Activated T-helper 2 cell treated with anti-CD3 and anti-CD28 coated beads, Interferon-gamma antibody, Interleukin-2, Interleukin-4, amounts not matched to agents 10 μg/mL and 5 μg/mL and 100 μg/mL, durations not matched to agents 14 hours and 24 hours and 36 hours (primary cell): ENCODE results near the gene AHSG. TPM values are rescaled to one million over a fixed set of nuclear protein-coding genes. Genes with fewer than 3 reads are reported as not detected.
"Not testable (repeated sequence)": the region's sequence is repeated elsewhere in the genome, so short reads cannot be mapped to it uniquely, and the experiment has no call there.

Experiments used
- DNase-seq: peaks from one replicate; pipeline ENCODE4 v3.0.0; 2021; ENCODE audit warnings: low spot score
- H3K27ac Mint-ChIP-seq: one replicate; pipeline ENCODE4 v1.8.0; 2021; ENCODE audit warnings: mixed read lengths
- H3K27me3 Mint-ChIP-seq: one replicate; pipeline ENCODE4 v1.8.0; 2021; ENCODE audit warnings: low read depth, mixed read lengths
- H3K36me3 Mint-ChIP-seq: one replicate; pipeline ENCODE4 v1.8.0; 2021; ENCODE audit warnings: low read depth, mixed read lengths
- H3K4me1 Mint-ChIP-seq: one replicate; pipeline ENCODE4 v1.8.0; 2021; ENCODE audit warnings: low read depth, mixed read lengths
- H3K4me3 Mint-ChIP-seq: one replicate; pipeline ENCODE4 v1.8.0; 2021; ENCODE audit warnings: low read depth, mild to moderate bottlenecking, moderate library complexity, mixed read lengths
- H3K9me3 Mint-ChIP-seq: one replicate; pipeline ENCODE4 v1.8.0; 2021; ENCODE audit warnings: mixed read lengths
- intact Hi-C: fragments of 100-400 bp; cut with micrococcal nuclease; formaldehyde crosslinking; loops from one replicate; pipeline ENCODE4 v1.15.1; 2023
- total RNA-seq: library from RNA; stranded (reverse); gene quantifications from 2 replicates; pipeline ENCODE4 v1.2.3, GENCODE V29; 2022

The AHSG gene
- total RNA-seq, 1 donor from 2014 or later, result not detected

DNA sequence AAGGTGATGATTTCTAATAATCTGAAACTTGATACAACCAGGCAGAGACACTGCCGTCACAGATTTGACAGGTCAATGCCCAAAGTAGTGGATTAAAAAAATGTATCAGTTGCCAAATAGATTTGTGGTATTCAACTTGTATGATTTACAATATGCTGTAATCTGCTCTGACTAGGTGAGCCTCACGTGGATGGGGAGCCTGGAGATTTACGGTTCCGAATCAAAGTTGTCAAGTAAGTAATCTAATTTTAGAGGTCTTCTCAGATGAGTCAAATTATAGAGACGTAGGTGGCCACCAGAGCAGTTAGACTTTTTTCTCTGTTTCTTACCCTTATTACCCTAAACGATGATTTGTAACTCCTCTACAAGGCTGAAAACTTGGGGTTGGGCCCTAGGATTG lies 30.3 kb upstream of the AHSG start:
- Mint-ChIP-seq H3K9me3 (no peaks in the 10 kb centered on the region), H3K27ac (no peak overlapping the region), H3K4me3 (no peak overlapping the region), H3K27me3 (no peaks in the 10 kb centered on the region), H3K36me3 (peaks cover 80% of the 10 kb centered on the region), H3K4me1 (peaks cover 1% of the 10 kb centered on the region)
- DNase-seq, result no peak
- intact Hi-C loops, result no loop called here

DNA sequence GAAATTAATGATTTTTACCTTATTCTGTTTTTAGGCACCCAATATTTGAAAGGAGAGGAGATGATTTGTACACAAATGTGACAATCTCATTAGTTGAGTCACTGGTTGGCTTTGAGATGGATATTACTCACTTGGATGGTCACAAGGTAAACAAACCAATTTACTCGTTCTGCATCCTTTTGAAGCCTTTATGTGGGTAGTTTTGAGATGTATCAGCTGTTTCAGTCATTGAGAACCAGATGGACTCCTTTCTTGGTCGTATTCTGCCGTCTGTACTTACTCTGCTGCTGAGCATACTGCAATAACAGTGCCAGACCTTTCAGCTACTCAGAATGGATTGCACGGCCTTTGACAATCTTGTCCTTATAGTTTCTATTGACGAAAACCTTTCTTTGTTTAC lies 29.0 kb upstream of the AHSG start:
- Mint-ChIP-seq H3K4me3 (no peak overlapping the region), H3K27ac (no peak overlapping the region), H3K36me3 (peaks cover 70% of the 10 kb centered on the region), H3K27me3 (no peaks in the 10 kb centered on the region), H3K9me3 (no peaks in the 10 kb centered on the region), H3K4me1 (peaks cover 6% of the 10 kb centered on the region)
- DNase-seq, result no peak
- intact Hi-C loops, result no loop called here

DNA sequence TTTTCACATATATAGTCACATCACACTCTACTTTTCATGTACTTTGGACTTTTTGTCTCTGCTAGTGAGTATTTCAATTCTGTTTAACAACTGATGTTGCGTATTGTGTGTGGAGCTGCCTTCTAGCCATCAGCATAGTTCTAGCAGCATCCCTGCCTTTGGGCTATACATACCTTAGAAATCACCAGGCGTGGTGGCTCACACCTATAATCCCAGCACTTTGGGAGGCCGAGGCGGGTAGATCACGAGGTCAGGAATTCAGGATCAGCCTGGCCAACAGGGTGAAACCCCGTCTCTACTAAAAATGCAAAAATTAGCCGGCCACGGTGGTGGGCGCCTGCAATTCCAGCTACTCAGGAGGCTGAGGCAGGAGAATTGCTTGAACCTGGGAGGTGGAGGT lies 26.6 kb upstream of the AHSG start:
- H3K27me3 Mint-ChIP-seq, DNase-seq, H3K4me3 Mint-ChIP-seq, H3K9me3 Mint-ChIP-seq, H3K27ac Mint-ChIP-seq, intact Hi-C loops: not testable (repeated sequence)
- H3K4me1 Mint-ChIP-seq, result peaks cover 16% of the 10 kb centered on the region
- H3K36me3 Mint-ChIP-seq, result peaks cover 53% of the 10 kb centered on the region

DNA sequence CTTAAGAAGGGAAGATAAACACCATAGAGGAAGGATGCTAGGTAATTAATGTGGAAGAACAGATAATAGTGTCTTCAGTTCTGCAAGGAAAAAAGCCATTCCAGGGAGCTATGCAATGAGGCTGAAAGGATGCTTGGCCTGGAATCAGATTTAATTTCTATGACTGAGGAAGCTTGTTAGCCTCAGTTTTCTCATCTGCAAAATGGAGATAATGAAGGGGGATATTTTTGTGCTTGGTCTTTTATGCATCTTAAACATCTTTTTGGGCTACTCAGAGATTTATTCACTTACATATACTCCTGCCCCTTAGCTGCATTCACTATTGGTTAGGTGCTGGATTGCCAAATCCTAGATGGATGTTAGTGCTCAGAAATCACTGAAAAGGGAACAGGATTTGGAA lies 25.7 kb upstream of the AHSG start:
- no peak for DNase-seq
- no peaks in the 10 kb centered on the region for H3K9me3 Mint-ChIP-seq
- intact Hi-C loops, result no loop called here
- peaks cover 3% of the 10 kb centered on the region for H3K27me3 Mint-ChIP-seq
- no peak overlapping the region for H3K4me3 Mint-ChIP-seq
- H3K27ac Mint-ChIP-seq, result no peak overlapping the region
- peaks cover 44% of the 10 kb centered on the region for H3K36me3 Mint-ChIP-seq
- peaks cover 16% of the 10 kb centered on the region for H3K4me1 Mint-ChIP-seq

DNA sequence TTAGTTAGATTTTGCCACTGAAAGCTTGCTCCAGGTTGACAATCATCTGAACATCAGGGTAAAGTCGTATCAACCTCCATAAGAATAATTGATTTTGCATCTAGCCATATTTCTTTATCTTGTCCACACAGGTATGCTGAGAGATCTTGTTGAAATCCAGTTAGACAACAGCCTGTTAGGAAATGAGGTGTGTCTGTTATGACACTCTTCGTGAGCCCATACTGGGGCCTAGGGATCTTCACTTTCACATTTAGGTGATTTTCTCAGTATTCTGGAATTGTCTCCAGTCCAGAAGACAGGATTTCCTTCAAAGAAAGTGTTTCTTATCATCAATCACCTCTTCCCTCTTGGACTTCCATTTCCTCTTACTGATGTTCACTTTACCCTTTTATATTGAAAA lies 24.2 kb upstream of the AHSG start:
- H3K4me1 Mint-ChIP-seq, result peaks cover 16% of the 10 kb centered on the region
- H3K9me3 Mint-ChIP-seq, result no peaks in the 10 kb centered on the region
- peaks cover 7% of the 10 kb centered on the region for H3K27me3 Mint-ChIP-seq
- H3K36me3 Mint-ChIP-seq, result peaks cover 29% of the 10 kb centered on the region
- no peak overlapping the region for H3K4me3 Mint-ChIP-seq
- H3K27ac Mint-ChIP-seq, result no peak overlapping the region
- DNase-seq, result no peak
- intact Hi-C loops, result no loop called here

DNA sequence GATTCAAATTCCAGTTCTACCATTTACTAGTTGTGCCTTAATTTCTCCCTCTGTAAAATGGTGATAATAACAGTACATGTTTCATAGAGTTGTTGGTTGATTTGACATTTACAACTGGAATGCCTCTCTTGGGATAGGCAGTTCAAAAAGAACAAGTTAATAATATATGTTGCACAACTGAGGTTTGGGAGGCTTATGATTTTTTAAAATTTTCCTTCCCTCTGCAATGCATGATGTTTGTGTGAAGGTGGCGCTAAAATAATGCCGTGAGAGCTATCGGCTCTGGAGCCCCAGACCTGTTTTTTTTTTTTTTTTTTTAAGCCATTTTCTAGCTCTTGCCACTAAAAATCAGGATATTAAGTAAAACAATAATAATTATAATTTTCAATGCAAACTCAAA lies 23.7 kb upstream of the AHSG start:
- Mint-ChIP-seq H3K36me3 (peaks cover 24% of the 10 kb centered on the region), H3K4me1 (peaks cover 16% of the 10 kb centered on the region), H3K27me3 (peaks cover 7% of the 10 kb centered on the region), H3K27ac (no peak overlapping the region), H3K4me3 (no peak overlapping the region), H3K9me3 (no peaks in the 10 kb centered on the region)
- DNase-seq, result no peak
- intact Hi-C loops, result no loop called here

DNA sequence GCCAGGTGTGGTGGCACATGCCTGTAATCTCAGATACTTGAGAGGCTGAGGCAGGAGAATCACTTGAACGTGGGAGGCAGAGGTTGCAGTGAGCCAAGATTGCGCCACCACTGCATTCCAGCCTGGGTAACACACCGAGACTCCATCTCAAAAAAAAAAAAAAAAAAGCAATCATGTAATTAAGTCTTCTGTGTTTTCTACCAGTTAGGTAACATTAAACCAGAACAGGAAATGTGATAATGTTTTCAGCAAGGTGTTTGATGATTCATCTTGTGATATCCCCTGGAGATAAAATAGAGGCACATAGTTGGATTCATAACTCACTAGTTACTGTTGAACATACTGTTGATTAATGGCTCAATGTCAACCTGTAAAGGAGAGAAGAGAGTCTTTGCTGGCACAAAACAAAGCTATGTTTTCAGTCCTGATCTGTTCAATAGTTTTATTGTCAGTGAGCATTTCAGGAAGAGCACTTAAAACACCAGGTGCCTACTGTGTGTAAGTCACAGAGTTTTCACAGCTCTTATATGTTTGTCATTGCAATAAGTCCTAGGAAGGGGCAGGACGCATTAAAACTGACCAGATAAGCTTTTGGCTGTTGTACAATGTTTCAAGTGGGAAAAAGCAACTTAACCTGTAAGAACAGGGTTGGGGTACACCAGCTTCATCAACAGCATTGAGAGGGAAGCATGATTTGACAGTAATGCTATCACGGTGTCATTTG lies 22.8 kb upstream of the AHSG start:
- H3K27me3 Mint-ChIP-seq, result peaks cover 9% of the 10 kb centered on the region
- no peaks in the 10 kb centered on the region for H3K9me3 Mint-ChIP-seq
- H3K4me3 Mint-ChIP-seq, result no peak overlapping the region
- H3K36me3 Mint-ChIP-seq, result peaks cover 15% of the 10 kb centered on the region
- H3K27ac Mint-ChIP-seq, result no peak overlapping the region
- no peak for DNase-seq
- intact Hi-C loops, result no loop called here
- H3K4me1 Mint-ChIP-seq, result peaks cover 16% of the 10 kb centered on the region

DNA sequence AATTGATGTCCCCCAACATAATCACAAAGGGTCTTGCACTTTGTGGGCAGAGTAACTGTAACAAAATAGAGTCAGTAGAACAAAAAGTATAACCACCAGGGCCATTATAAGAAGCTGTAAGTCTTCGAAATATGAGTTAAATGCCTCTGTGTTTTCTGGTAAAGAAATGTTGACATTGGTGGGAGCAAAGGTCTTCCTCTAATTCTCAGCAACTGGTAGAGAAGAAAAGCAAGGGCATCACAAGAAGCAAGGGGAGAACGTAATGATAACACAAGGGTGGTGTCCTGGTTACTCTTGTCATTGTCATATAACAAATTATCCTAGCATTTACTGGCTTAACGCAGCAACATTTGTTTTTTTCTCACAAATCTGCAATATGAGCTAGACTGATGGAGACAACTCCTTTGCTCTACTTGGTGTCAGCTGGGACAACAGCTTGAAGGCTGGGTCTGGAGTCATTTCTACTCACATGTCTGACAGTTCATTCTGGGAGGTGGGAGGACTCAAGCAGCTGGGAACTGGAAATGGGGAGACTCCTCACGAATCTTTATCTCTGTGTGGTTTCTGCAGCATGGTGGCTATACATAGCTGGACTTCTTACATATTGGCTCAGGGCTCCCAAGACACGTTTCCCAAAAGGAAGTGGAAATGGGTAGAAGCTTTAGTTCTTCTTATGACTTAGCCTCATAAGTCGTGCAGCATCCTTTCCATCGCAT lies 22.1 kb upstream of the AHSG start:
- peaks cover 8% of the 10 kb centered on the region for H3K36me3 Mint-ChIP-seq
- DNase-seq, result no peak
- H3K27me3 Mint-ChIP-seq, result peaks cover 9% of the 10 kb centered on the region
- intact Hi-C loops, result no loop called here
- no peaks in the 10 kb centered on the region for H3K9me3 Mint-ChIP-seq
- H3K27ac Mint-ChIP-seq, result no peak overlapping the region
- H3K4me1 Mint-ChIP-seq, result peaks cover 16% of the 10 kb centered on the region
- H3K4me3 Mint-ChIP-seq, result no peak overlapping the region

DNA sequence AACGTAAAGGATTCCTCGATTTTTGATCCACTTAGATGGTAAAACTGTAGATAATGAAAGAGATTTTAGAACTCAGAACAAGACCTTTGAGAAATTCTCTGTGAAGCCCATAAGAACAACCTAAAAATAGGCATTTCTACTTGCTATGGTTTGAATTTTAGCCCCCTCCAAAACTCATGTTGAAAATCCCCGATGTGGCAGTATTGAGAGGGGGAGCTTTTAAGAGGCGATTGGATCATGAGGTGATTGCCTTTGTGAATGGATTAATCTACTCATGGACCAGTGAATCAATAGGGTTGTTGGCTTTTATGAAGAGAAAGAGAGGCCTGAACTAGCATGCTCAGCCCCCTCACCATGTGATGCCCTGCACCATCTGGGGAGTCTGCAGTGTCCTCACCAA lies 20.2 kb upstream of the AHSG start:
- intact Hi-C loops, result no loop called here
- Mint-ChIP-seq H3K4me1 (peaks cover 20% of the 10 kb centered on the region), H3K9me3 (no peaks in the 10 kb centered on the region), H3K36me3 (peaks cover 3% of the 10 kb centered on the region), H3K27me3 (peaks cover 13% of the 10 kb centered on the region), H3K4me3 (no peak overlapping the region), H3K27ac (no peak overlapping the region)
- DNase-seq, result no peak

DNA sequence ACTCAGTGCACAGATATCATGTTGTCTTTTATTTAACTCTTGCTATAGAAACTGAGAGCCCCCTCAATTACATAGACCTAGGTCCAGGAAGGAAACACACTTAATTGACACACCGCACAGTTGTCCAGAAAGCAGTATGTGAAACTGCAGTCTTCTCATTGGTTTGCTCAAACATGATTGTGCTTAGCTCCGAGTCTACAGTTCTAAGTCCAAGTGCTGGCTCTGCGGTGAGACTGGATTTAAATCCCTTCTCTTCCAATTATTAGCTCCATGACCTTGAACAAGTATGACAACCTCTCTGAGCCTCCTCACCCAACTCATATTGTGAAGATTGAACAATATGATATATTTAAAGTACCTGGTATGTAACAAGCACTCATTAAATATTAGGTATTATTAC lies 19.0 kb upstream of the AHSG start:
- no peak overlapping the region for H3K4me3 Mint-ChIP-seq

DNA sequence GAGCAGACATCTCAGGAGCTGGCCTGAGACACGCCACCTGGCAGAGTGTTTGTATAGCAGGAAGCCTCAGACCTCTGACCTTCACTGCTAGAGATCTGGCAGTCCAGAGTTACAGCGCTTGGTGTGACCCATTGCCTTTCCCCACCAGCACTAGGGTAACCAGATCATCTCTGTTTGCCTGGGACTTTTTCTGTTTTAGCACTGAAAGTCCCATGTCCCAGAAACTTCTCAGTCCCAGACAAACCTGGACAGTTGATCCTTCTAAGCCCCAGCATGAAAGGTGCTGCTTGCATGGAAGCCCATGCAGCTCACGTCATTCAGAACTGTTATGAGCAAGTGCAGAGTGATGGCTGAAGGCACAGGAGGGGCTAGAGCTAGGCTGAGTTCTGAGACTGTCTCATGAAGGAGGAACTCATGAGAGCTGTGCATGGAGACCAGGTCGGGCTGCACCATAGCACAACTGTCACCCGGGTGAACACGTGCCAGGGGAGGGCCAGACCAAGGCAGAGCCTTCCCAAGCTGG lies 18.2 kb upstream of the AHSG start:
- Mint-ChIP-seq H3K27ac (no peak overlapping the region), H3K4me1 (peaks cover 10% of the 10 kb centered on the region), H3K9me3 (no peaks in the 10 kb centered on the region), H3K36me3 (no peaks in the 10 kb centered on the region), H3K4me3 (no peak overlapping the region), H3K27me3 (peaks cover 15% of the 10 kb centered on the region)
- DNase-seq, result no peak
- intact Hi-C loops, result no loop called here

More for the DNA sequence above, 19.0 kb upstream of the AHSG start:
- H3K9me3 Mint-ChIP-seq, result no peaks in the 10 kb centered on the region
- no peaks in the 10 kb centered on the region for H3K36me3 Mint-ChIP-seq
- no peak overlapping the region for H3K27ac Mint-ChIP-seq
- H3K4me1 Mint-ChIP-seq, result peaks cover 14% of the 10 kb centered on the region
- H3K27me3 Mint-ChIP-seq, result peaks cover 15% of the 10 kb centered on the region
- intact Hi-C loops, result no loop called here
- DNase-seq, result no peak

DNA sequence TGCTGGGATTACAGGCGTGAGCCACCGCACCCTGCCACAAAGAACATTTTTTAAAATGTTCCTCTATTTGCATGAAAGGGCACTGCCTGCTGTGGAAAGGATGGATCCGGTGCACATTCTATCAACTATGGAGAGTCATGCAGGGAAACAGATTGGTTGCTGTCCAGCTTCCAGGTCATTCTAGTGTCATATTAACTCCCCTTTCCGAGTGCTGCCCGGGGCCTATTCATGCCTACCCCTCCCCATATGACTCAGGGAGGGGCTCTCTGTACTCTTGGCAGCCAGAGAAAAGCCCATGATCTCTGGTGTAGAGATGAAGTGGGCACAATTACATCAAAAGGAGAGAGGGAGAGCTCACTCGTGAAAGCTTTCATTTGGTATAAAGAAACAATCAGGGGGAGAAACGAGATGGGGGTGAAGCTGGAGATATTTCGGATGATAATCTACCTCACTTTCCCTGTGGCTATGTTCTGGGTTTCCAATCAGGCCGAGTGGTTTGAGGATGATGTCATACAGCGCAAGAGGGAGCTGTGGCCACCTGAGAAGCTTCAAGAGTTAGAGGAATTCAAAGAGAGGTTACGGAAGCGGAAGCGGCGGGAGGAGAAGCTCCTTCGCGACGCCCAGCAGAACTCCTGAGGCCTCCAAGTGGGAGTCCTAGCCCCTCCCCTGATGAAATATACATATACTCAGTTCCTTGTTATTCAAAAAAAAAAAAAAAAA lies 16.1 kb upstream of the AHSG start:
- Mint-ChIP-seq H3K27me3 (peaks cover 13% of the 10 kb centered on the region), H3K27ac (no peak overlapping the region), H3K4me3 (no peak overlapping the region), H3K9me3 (no peaks in the 10 kb centered on the region), H3K36me3 (no peaks in the 10 kb centered on the region), H3K4me1 (peaks cover 4% of the 10 kb centered on the region)
- no peak for DNase-seq
- intact Hi-C loops, result no loop called here
